Measurements from ENCODE around the gene TMCO4. TPM values are rescaled to one million over a fixed set of nuclear protein-coding genes. Genes with fewer than 3 reads are reported as not detected.

The TMCO4 gene
- total RNA-seq, 4 donors from 2014 or later: 22.5 to 26.2 (median 23.8) TPM

- TF ChIP-seq CTCF (IDR thresholded peaks at IDR 0.05; ENCODE audit: low read depth): no peak
Measured at GRCh38 chr1:19670787-19671186, 128.9 kb downstream of the TMCO4 start.

- TF ChIP-seq CTCF (IDR thresholded peaks at IDR 0.05; ENCODE audit: low read depth): no peak
Measured at GRCh38 chr1:19668888-19669287, 130.8 kb downstream of the TMCO4 start.

GRCh38 chr1:19665496-19666465 is 133.9 kb downstream of the TMCO4 start:
- no peak for TF ChIP-seq CTCF (IDR thresholded peaks at IDR 0.05; ENCODE audit: low read depth)

GRCh38 chr1:19665186-19665495 is 134.6 kb downstream of the TMCO4 start:
- TF ChIP-seq CTCF (IDR thresholded peaks at IDR 0.05; ENCODE audit: low read depth): no peak

- TF ChIP-seq CTCF (IDR thresholded peaks at IDR 0.05; ENCODE audit: low read depth): no peak
Measured at GRCh38 chr1:19664453-19665185, 135.1 kb downstream of the TMCO4 start, which contains the start of gene HTR6. HTR6 (plus strand) TSS chr1:19664875; CDS start chr1:19665754, 879 bp downstream.

- no peak for TF ChIP-seq CTCF (IDR thresholded peaks at IDR 0.05; ENCODE audit: low read depth)
Measured at GRCh38 chr1:19662313-19662712, 137.4 kb downstream of the TMCO4 start.

GRCh38 chr1:19661721-19662228 is 137.9 kb downstream of the TMCO4 start:
- no peak for TF ChIP-seq CTCF (IDR thresholded peaks at IDR 0.05; ENCODE audit: low read depth)

All from subcutaneous adipose tissue (tissue), 4 donors.